ENCODE results near the gene SSUH2.

Gene SSUH2

GRCh38 chr3:8578282-8578681, 66.3 kb downstream of the SSUH2 start:
- no peak for DNase-seq

GRCh38 chr3:8576841-8577571, 67.6 kb downstream of the SSUH2 start:
- DNase-seq = no peak

GRCh38 chr3:8576436-8576835, 68.2 kb downstream of the SSUH2 start:
- no peak for DNase-seq

- no peak for DNase-seq
These were observed 69.1 kb downstream of the SSUH2 start for GRCh38 chr3:8575364-8576104.

- no peak for DNase-seq
These were observed 69.8 kb downstream of the SSUH2 start for GRCh38 chr3:8574670-8575322.

GRCh38 chr3:8574040-8574669, 70.4 kb downstream of the SSUH2 start:
- DNase-seq = no peak

- no peak for DNase-seq
These were observed 71.2 kb downstream of the SSUH2 start for GRCh38 chr3:8573342-8573926.

GRCh38 chr3:8571256-8571655, 73.3 kb downstream of the SSUH2 start:
- no peak for DNase-seq

Measured in NCI-H1694 treated with DMSO at 0.1 percent for 48 hours (cell line).